MCF 10A (cell line): ENCODE data around the gene STRN4. TPM values are rescaled to one million over a fixed set of nuclear protein-coding genes. Genes with fewer than 3 reads are reported as not detected.
"Not testable (repeated sequence)": the region's sequence is repeated elsewhere in the genome, so short reads cannot be mapped to it uniquely, and the experiment has no call there.

ENCODE experiments used
- BruUV-seq: library from RNA; stranded (reverse); fragments of 400-500 nt; replicated peaks from 2 replicates; lab custom pipeline; 2021; lab: Mats Ljungman, UMichigan
- CTCF ChIA-PET: fragments of 300-600 bp; sonication (Branson Sonifier 250); formaldehyde crosslinking; extraction: SDS; loops from one replicate; lab custom pipeline; 2021; ENCODE audit warnings: antibody characterized with exemption, inconsistent platforms; lab: Yijun Ruan, JAX
- POLR2A ChIA-PET: fragments of 300-600, 350-650 bp; sonication (Branson Sonifier 250); formaldehyde crosslinking; extraction: SDS; loops from one replicate; lab custom pipeline; 2020; ENCODE audit warnings: antibody characterized with exemption, inconsistent platforms; lab: Yijun Ruan, JAX
- DNase-seq: peaks from one replicate; pipeline ENCODE4 v3.0.0-alpha.2; 2018; ENCODE audit not compliant: unreplicated experiment
- H3K27ac Mint-ChIP-seq: one replicate; pipeline ENCODE4 v1.8.0; 2022; ENCODE audit warnings: mild to moderate bottlenecking, low read depth, mixed read lengths; ENCODE audit not compliant: unreplicated experiment
- H3K27me3 Mint-ChIP-seq: one replicate; pipeline ENCODE4 v1.8.0; 2022; ENCODE audit warnings: mixed read lengths; ENCODE audit not compliant: insufficient read depth, unreplicated experiment
- H3K36me3 Mint-ChIP-seq: one replicate; pipeline ENCODE4 v1.8.0; 2022; ENCODE audit warnings: mild to moderate bottlenecking, moderate library complexity, mixed read lengths; ENCODE audit not compliant: insufficient read depth, unreplicated experiment
- H3K4me1 Mint-ChIP-seq: one replicate; pipeline ENCODE4 v1.8.0; 2022; ENCODE audit warnings: mixed read lengths; ENCODE audit not compliant: insufficient read depth, unreplicated experiment
- H3K4me3 Mint-ChIP-seq: one replicate; pipeline ENCODE4 v1.8.0; 2022; ENCODE audit warnings: mild to moderate bottlenecking, moderate library complexity, mixed read lengths; ENCODE audit not compliant: unreplicated experiment
- H3K9me3 Mint-ChIP-seq: one replicate; pipeline ENCODE4 v1.8.0; 2022; ENCODE audit warnings: mixed read lengths; ENCODE audit not compliant: unreplicated experiment
- CTCF ChIP-seq: fragments of 200-600 bp; IDR thresholded peaks from one replicate; pipeline ENCODE4 v1.8.0; 2022; ENCODE audit warnings: antibody characterized with exemption, mild to moderate bottlenecking; ENCODE audit not compliant: unreplicated experiment
- intact Hi-C: fragments of 100-400 bp; cut with micrococcal nuclease; formaldehyde crosslinking; loops from 2 replicates; pipeline ENCODE4 v1.14.1; 2022
- total RNA-seq: library from RNA; stranded (reverse); gene quantifications from 2 replicates; pipeline ENCODE4 v1.2.3, GENCODE V29; 2022

STRN4 gene
- total RNA-seq, 1 experiment from 2014 or later, result 92.3 TPM

GRCh38 chr19:46764817-46765291 lies 18.6 kb upstream of the STRN4 start:
- CTCF ChIA-PET, result interaction anchor here (0.6 to 1.2 kb wide), 5 partner anchors 8 to 227 kb away, joined by 3 to 5 read pairs (median 3); no protein-coding TSS in a partner anchor
- no peak overlapping the region for H3K27ac Mint-ChIP-seq
- H3K9me3 Mint-ChIP-seq, result no peaks in the 10 kb centered on the region
- no peaks in the 10 kb centered on the region for H3K27me3 Mint-ChIP-seq
- H3K36me3 Mint-ChIP-seq, result peaks cover 6% of the 10 kb centered on the region
- no peak for TF ChIP-seq CTCF
- no peak overlapping the region for H3K4me3 Mint-ChIP-seq
- H3K4me1 Mint-ChIP-seq, result peaks cover 2% of the 10 kb centered on the region
- POLR2A ChIA-PET, result interaction anchor here (2.4 to 10.6 kb wide), 2 partner anchors 17 to 22 kb away, joined by 13 to 147 read pairs; partner anchors contain the start of gene SLC1A5
- BruUV-seq, result no TSS peak
- DNase-seq, result no peak
- intact Hi-C loops, result no loop called here

DNA sequence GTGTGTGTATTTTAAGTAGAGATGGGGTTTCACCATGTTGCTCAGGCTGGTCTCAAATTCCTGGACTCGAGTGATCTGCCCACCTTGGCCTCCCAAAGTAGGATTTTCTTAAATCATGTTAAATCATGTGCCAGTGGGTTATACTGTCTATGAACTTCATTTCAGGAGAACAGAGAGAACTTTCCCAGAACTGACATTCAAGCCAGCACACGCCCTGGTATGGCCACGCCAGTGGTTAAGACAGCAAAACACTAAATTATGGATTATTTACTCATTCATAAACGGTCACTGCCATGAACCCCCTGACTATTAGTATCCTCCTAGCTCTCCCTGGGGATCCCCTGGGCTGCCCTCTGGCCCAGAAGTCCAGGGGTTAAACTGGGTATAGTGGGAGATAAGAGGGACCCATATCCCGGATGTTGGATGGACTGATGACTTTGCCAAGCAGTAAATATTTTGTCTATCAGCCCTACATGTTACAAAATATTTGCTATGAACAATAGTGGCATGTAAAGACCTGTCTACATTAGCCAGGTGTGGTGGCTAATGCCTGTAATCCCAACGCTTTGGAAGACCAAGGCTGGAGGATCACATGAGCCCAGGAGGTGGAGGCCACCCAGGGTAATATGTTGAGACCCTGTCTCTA lies 16.1 kb upstream of the STRN4 start:
- CTCF ChIA-PET, result interaction anchor here (0.6 to 7.3 kb wide), 3 partner anchors 12 to 76 kb away, joined by 3 to 133 read pairs (median 3); no protein-coding TSS in a partner anchor
- intact Hi-C loops, result no loop called here
- TF ChIP-seq CTCF, result no peak
- H3K36me3 Mint-ChIP-seq, result no peaks in the 10 kb centered on the region
- BruUV-seq, result no TSS peak
- H3K4me3 Mint-ChIP-seq, result no peak overlapping the region
- no peaks in the 10 kb centered on the region for H3K27me3 Mint-ChIP-seq
- H3K4me1 Mint-ChIP-seq, result peaks cover 7% of the 10 kb centered on the region
- peak; percentile 72 for DNase-seq
- peak overlapping the region; percentile 78 for H3K27ac Mint-ChIP-seq
- no peaks in the 10 kb centered on the region for H3K9me3 Mint-ChIP-seq
- POLR2A ChIA-PET, result interaction anchor here (0.6 to 10.6 kb wide), 7 partner anchors 10 to 72 kb away, joined by 3 to 147 read pairs (median 3); partner anchors contain the start of gene SLC1A5

DNA sequence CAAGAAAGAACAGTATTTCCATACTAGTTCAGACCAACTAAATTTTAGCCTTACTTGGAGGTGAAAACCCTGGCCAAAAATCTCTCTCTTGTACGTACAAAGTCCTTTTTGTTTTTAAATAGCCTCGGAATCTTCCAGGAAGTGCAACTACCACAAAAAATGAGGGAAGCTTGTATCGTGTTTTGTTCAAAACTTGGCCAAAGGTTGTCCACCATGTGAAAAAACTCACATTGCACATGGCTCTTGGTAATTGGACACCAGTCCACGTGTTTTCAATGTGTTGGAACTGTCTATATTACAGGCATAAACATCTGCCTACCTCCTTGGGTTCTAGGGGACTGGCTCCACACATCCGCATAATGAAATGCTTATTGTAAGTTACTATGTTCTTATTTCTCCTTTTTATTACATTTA lies 15.2 kb upstream of the STRN4 start:
- no peak for DNase-seq
- ChIA-PET POLR2A (interaction anchor here (0.6 to 10.6 kb wide), 7 partner anchors 11 to 47 kb away, joined by 3 to 147 read pairs (median 3); partner anchors contain the start of gene SLC1A5), CTCF (interaction anchor here (0.8 to 7.3 kb wide), 2 partner anchors 11 to 77 kb away, joined by 3 to 133 read pairs; no protein-coding TSS in a partner anchor)
- no peak overlapping the region for H3K27ac Mint-ChIP-seq
- H3K4me3 Mint-ChIP-seq, result no peak overlapping the region
- TF ChIP-seq CTCF, result no peak
- peaks cover 7% of the 10 kb centered on the region for H3K4me1 Mint-ChIP-seq
- intact Hi-C loops, result no loop called here
- no TSS peak for BruUV-seq
- H3K27me3 Mint-ChIP-seq, result no peaks in the 10 kb centered on the region
- no peaks in the 10 kb centered on the region for H3K9me3 Mint-ChIP-seq
- H3K36me3 Mint-ChIP-seq, result no peaks in the 10 kb centered on the region

GRCh38 chr19:46760897-46761296 lies 14.6 kb upstream of the STRN4 start:
- BruUV-seq, H3K27me3 Mint-ChIP-seq, H3K27ac Mint-ChIP-seq, intact Hi-C loops, H3K4me3 Mint-ChIP-seq, H3K36me3 Mint-ChIP-seq, H3K9me3 Mint-ChIP-seq, H3K4me1 Mint-ChIP-seq: not testable (repeated sequence)
- POLR2A ChIA-PET, result interaction anchor here (0.5 to 10.6 kb wide), 8 partner anchors 11 to 1039 kb away, joined by 3 to 147 read pairs (median 3); partner anchors contain the start of gene SLC1A5
- DNase-seq, result peak; percentile 40
- CTCF ChIA-PET, result interaction anchor here (3.6 to 7.3 kb wide), 2 partner anchors 24 to 78 kb away, joined by 26 to 133 read pairs; no protein-coding TSS in a partner anchor
